ENCODE measurements around the gene SLC7A11. TPM values are rescaled to one million over a fixed set of nuclear protein-coding genes. Genes with fewer than 3 reads are reported as not detected.
"Not testable (repeated sequence)": the region's sequence is repeated elsewhere in the genome, so short reads cannot be mapped to it uniquely, and the experiment has no call there.

SLC7A11 gene
- total RNA-seq, 2 experiments from 2014 or later: 7.0 to 7.1 TPM

- H3K4me3 Mint-ChIP-seq: no peak overlapping the region
- POLR2A ChIA-PET: no interaction called here
- H3K9me3 Mint-ChIP-seq: no peaks in the 10 kb centered on the region
- no peak overlapping the region for H3K27ac Mint-ChIP-seq
- CTCF ChIA-PET: no interaction called here
- H3K4me1 Mint-ChIP-seq: no peaks in the 10 kb centered on the region
- no peaks in the 10 kb centered on the region for H3K27me3 Mint-ChIP-seq
- H3K36me3 Mint-ChIP-seq (ENCODE audit: low read depth): peaks cover 36% of the 10 kb centered on the region
- no peak for DNase-seq
These were observed 23.2 kb downstream of the SLC7A11 start for GRCh38 chr4:138218976-138219375.

DNA sequence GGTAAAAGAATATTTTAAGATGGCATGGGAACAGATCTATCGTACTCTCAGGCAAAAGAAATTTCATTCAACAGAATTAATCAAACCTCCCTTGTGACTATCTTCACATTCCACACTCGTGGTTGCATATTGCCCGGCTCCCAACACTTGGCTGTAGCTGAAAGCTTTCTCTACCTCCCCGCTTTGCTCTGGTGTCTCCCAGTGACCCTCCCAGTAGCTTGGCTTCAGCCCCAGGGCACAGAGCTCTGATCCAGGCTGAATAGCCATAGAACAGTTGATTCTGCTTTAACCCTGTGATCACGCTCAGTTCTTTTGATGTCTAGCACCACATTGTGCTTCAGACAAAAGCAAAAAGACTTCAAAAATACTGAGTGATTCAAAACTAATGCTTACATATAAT, 24.6 kb downstream of the SLC7A11 start:
- no peak for DNase-seq
- Mint-ChIP-seq H3K9me3 (no peaks in the 10 kb centered on the region), H3K36me3 (ENCODE audit: low read depth) (peaks cover 40% of the 10 kb centered on the region), H3K4me1 (no peaks in the 10 kb centered on the region), H3K27ac (no peak overlapping the region), H3K27me3 (no peaks in the 10 kb centered on the region), H3K4me3 (no peak overlapping the region)
- CTCF ChIA-PET: no interaction called here
- POLR2A ChIA-PET: no interaction called here

GRCh38 chr4:138216272-138216867, 25.8 kb downstream of the SLC7A11 start:
- DNase-seq: no peak
- H3K36me3 Mint-ChIP-seq (ENCODE audit: low read depth): peaks cover 36% of the 10 kb centered on the region
- H3K9me3 Mint-ChIP-seq: no peaks in the 10 kb centered on the region
- POLR2A ChIA-PET: no interaction called here
- CTCF ChIA-PET: no interaction called here
- H3K27me3 Mint-ChIP-seq: no peaks in the 10 kb centered on the region
- no peak overlapping the region for H3K4me3 Mint-ChIP-seq
- no peak overlapping the region for H3K27ac Mint-ChIP-seq
- H3K4me1 Mint-ChIP-seq: no peaks in the 10 kb centered on the region

DNA sequence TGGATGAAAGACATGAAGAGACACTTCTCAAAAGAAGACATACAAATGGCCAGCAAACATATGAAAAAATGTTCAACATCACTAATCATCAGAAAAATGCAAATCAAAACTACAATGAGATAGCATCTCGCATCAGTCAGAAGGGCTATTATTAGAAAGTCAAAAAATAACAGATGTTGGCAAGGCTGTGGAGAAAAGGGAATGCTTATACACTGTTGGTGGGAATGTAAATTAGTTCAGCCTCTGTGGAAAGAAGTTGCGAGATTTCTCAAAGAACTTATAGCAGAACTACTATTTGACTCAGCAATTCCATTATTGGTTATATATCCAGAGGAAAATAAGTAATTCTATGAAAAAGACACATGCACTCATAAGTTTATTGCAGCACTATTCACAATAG, 31.6 kb downstream of the SLC7A11 start:
- H3K4me1 Mint-ChIP-seq; H3K27me3 Mint-ChIP-seq; DNase-seq; H3K9me3 Mint-ChIP-seq; H3K4me3 Mint-ChIP-seq; H3K36me3 Mint-ChIP-seq (ENCODE audit: low read depth); POLR2A ChIA-PET; H3K27ac Mint-ChIP-seq; CTCF ChIA-PET: not testable (repeated sequence)

- Mint-ChIP-seq H3K27ac (no peak overlapping the region), H3K36me3 (ENCODE audit: low read depth) (peaks cover 4% of the 10 kb centered on the region), H3K4me3 (no peak overlapping the region), H3K27me3 (no peaks in the 10 kb centered on the region), H3K4me1 (no peaks in the 10 kb centered on the region), H3K9me3 (no peaks in the 10 kb centered on the region)
- ChIA-PET POLR2A (no interaction called here), CTCF (no interaction called here)
- DNase-seq: no peak
These were observed 33.1 kb downstream of the SLC7A11 start for GRCh38 chr4:138209094-138209493.

- Mint-ChIP-seq H3K9me3 (no peaks in the 10 kb centered on the region), H3K4me3 (no peak overlapping the region), H3K4me1 (no peaks in the 10 kb centered on the region), H3K36me3 (ENCODE audit: low read depth) (no peaks in the 10 kb centered on the region), H3K27me3 (no peaks in the 10 kb centered on the region), H3K27ac (no peak overlapping the region)
- no peak for DNase-seq
- ChIA-PET CTCF (no interaction called here), POLR2A (no interaction called here)
These were observed 36.5 kb downstream of the SLC7A11 start for GRCh38 chr4:138205531-138206233.

GRCh38 chr4:138204507-138204906, 37.6 kb downstream of the SLC7A11 start:
- Mint-ChIP-seq H3K4me1 (peaks cover 5% of the 10 kb centered on the region), H3K27me3 (no peaks in the 10 kb centered on the region), H3K27ac (no peak overlapping the region), H3K9me3 (no peaks in the 10 kb centered on the region), H3K36me3 (ENCODE audit: low read depth) (no peaks in the 10 kb centered on the region), H3K4me3 (no peak overlapping the region)
- no peak for DNase-seq
- ChIA-PET CTCF (no interaction called here), POLR2A (no interaction called here)

DNA sequence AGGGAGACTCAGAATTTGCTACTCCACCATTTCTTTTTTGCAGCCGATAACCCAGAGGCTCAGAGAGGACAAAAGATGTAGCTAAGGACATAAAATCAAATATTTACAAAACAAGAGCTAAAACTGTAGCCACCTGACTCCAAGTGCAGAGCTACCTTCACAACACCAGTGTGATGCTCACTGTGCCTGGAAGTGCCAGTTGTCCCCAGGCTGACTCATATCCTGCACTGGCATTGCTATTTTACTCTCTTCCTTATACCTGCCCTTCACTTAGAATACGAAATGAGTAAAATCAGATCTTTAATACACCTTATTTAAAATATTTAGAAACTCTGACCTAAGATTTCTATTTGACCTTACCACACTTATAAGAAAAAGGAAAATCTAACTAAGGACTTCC, 39.5 kb downstream of the SLC7A11 start:
- POLR2A ChIA-PET: no interaction called here
- Mint-ChIP-seq H3K27me3 (no peaks in the 10 kb centered on the region), H3K9me3 (no peaks in the 10 kb centered on the region), H3K4me3 (no peak overlapping the region), H3K4me1 (peaks cover 6% of the 10 kb centered on the region), H3K36me3 (ENCODE audit: low read depth) (no peaks in the 10 kb centered on the region), H3K27ac (no peak overlapping the region)
- CTCF ChIA-PET: no interaction called here
- DNase-seq: no peak

DNA sequence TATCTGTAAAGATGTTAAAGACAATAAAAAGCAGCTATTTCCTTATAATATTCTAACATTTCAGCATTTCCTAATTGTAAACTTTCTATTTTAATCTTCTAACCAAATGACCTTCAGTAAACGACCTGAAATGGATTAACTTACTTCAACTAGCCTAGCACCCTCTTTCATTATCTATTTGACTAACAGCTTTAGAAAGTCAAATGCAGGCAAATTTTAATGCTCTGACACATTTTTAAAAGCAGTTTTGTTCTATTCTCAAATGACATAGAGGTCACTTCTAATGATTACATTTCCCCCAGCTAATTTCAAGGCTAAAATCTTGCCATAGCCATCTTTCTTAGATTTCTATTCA, 41.9 kb downstream of the SLC7A11 start:
- Mint-ChIP-seq H3K9me3 (no peaks in the 10 kb centered on the region), H3K4me1 (peaks cover 6% of the 10 kb centered on the region), H3K27ac (no peak overlapping the region), H3K27me3 (no peaks in the 10 kb centered on the region), H3K36me3 (ENCODE audit: low read depth) (no peaks in the 10 kb centered on the region), H3K4me3 (no peak overlapping the region)
- POLR2A ChIA-PET: no interaction called here
- CTCF ChIA-PET: no interaction called here
- no peak for DNase-seq

GRCh38 chr4:138199568-138200235, 42.4 kb downstream of the SLC7A11 start:
- Mint-ChIP-seq H3K9me3 (no peaks in the 10 kb centered on the region), H3K4me1 (peaks cover 6% of the 10 kb centered on the region), H3K4me3 (no peak overlapping the region), H3K27me3 (no peaks in the 10 kb centered on the region), H3K36me3 (ENCODE audit: low read depth) (no peaks in the 10 kb centered on the region), H3K27ac (no peak overlapping the region)
- ChIA-PET CTCF (no interaction called here), POLR2A (no interaction called here)
- no peak for DNase-seq

DNA sequence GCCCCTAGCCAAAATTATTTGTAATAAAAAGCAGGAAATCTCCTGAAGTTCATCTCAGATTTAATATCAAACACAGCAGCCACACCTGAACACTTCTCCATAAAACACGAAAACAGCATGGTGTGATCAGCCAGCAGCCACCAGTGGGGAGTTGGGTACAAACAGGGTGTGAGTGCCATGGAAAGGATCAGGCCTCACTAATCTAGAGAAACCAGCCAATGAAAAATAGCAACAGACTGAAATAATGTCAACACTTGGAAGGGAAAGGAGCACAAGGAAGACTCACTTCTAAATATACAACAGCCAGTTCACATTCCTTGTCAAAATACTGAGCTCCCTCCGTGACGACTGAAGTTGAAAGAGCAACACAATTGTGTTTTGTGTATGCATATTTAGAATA, 46.0 kb downstream of the SLC7A11 start:
- Mint-ChIP-seq H3K36me3 (ENCODE audit: low read depth) (peaks cover 3% of the 10 kb centered on the region), H3K4me1 (peaks cover 6% of the 10 kb centered on the region), H3K9me3 (no peaks in the 10 kb centered on the region), H3K27me3 (no peaks in the 10 kb centered on the region), H3K27ac (no peak overlapping the region), H3K4me3 (no peak overlapping the region)
- POLR2A ChIA-PET: no interaction called here
- CTCF ChIA-PET: no interaction called here
- DNase-seq: no peak

- no peaks in the 10 kb centered on the region for H3K4me1 Mint-ChIP-seq
- ChIA-PET POLR2A (no interaction called here), CTCF (no interaction called here)
- H3K27me3 Mint-ChIP-seq: no peaks in the 10 kb centered on the region
- no peak overlapping the region for H3K4me3 Mint-ChIP-seq
- H3K9me3 Mint-ChIP-seq: no peaks in the 10 kb centered on the region
- H3K27ac Mint-ChIP-seq: no peak overlapping the region
- DNase-seq: no peak
- peaks cover 3% of the 10 kb centered on the region for H3K36me3 Mint-ChIP-seq (ENCODE audit: low read depth)
These were observed 48.2 kb downstream of the SLC7A11 start for GRCh38 chr4:138193963-138194362.

DNA sequence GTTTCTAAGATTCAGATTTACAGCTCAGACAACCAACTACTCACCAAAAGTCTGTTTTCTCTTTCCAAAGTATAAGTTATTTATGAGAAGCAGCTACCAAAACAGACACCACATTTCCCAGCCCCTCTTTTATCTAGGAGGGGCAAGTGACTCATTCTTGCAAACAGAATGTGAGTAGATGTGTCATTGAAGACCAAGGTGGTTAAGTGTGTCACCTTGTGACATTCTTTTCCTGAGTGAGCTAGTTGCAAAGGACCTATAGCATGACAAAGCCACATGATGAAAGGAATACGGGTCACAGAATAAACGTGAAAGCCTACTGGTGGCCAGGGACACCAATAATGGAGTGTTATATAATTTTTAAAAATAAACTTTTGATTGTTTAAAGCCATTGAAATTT, 50.0 kb downstream of the SLC7A11 start:
- no peaks in the 10 kb centered on the region for H3K27me3 Mint-ChIP-seq
- ChIA-PET CTCF (interaction anchor here (1.4 kb wide), 1 partner anchor 8 kb away, joined by 4 read pairs; no protein-coding TSS in a partner anchor), POLR2A (no interaction called here)
- H3K27ac Mint-ChIP-seq: no peak overlapping the region
- H3K36me3 Mint-ChIP-seq (ENCODE audit: low read depth): peaks cover 3% of the 10 kb centered on the region
- DNase-seq: no peak
- H3K9me3 Mint-ChIP-seq: no peaks in the 10 kb centered on the region
- H3K4me1 Mint-ChIP-seq: no peaks in the 10 kb centered on the region
- H3K4me3 Mint-ChIP-seq: no peak overlapping the region

DNA sequence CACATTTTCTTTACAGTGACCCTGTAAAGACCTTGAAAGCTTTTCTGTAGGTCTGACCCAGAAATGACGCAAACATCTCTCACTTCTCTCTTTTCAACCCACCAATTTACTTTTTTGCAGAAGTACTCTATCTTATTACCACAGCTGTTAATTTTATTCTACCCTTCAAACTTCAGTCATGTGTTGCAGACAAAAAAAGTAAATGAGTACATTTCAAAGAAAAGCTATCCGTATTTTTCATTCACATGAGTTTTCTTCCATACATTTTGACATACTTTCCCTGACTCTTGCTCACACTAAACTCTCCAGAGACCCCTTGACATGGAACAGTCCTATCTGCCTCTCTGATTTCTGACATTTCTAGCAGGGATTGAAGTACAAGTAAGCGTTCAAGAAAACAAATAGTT, 51.7 kb downstream of the SLC7A11 start:
- Mint-ChIP-seq H3K36me3 (ENCODE audit: low read depth) (peaks cover 3% of the 10 kb centered on the region), H3K9me3 (no peaks in the 10 kb centered on the region), H3K27me3 (no peaks in the 10 kb centered on the region), H3K4me3 (no peak overlapping the region), H3K4me1 (no peaks in the 10 kb centered on the region), H3K27ac (no peak overlapping the region)
- POLR2A ChIA-PET: no interaction called here
- CTCF ChIA-PET: no interaction called here
- no peak for DNase-seq
